Measurements from ENCODE around the gene PHF13. TPM values are rescaled to one million over a fixed set of nuclear protein-coding genes. Genes with fewer than 3 reads are reported as not detected.

Gene PHF13
- polyA plus RNA-seq, 1 of the 3 experiments (the other 2 are of a cell fraction), result 8.5 TPM

GRCh38 chr1:6623269-6623965, 9.9 kb downstream of the PHF13 start:
- peaks cover 23 to 37% of the 10 kb centered on the region in 2 experiments for H3K36me3 ChIP-seq (replicated peaks in 1 of 2; ENCODE audit: control insufficient read depth in 1 of 2, insufficient read depth in 2 of 2, low read length in 1 of 2)
- POLR2A ChIA-PET, result interaction anchor here (1.6 kb wide), 1 partner anchor 29 kb away, joined by 3 read pairs; no protein-coding TSS in a partner anchor
- no peak for DNase-seq

GRCh38 chr1:6624710-6625583, 11.4 kb downstream of the PHF13 start, which contains the start of gene THAP3:
TSS of gene THAP3 (plus strand) at chr1:6624868. CDS start at chr1:6625219, 351 bp downstream.
- no peak for TF ChIP-seq FOXJ3 (CRISPR knock-in tag; IDR thresholded peaks at IDR 0.05)
- no peak for TF ChIP-seq EP300 (IDR thresholded peaks at IDR 0.05; ENCODE audit: borderline replicate concordance in 1 of 2, low read depth in 1 of 2, low read length in 1 of 2)
- TF ChIP-seq YY1 (IDR thresholded peaks at IDR 0.05; ENCODE audit: low read depth), result peak; percentile 97
- TF ChIP-seq, protein P1, sequence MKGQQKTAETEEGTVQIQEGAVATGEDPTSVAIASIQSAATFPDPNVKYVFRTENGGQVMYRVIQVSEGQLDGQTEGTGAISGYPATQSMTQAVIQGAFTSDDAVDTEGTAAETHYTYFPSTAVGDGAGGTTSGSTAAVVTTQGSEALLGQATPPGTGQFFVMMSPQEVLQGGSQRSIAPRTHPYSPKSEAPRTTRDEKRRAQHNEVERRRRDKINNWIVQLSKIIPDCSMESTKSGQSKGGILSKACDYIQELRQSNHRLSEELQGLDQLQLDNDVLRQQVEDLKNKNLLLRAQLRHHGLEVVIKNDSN (IDR thresholded peaks at IDR 0.05; ENCODE audit: borderline replicate concordance, low read depth), result no peak
- no peak; the same call in 1 of the 2 replicates for TF ChIP-seq SIN3A (IDR thresholded peaks at IDR 0.05; ENCODE audit: borderline replicate concordance, low read depth, low read length)
- no peak for TF ChIP-seq EZH2phosphoT487 (IDR thresholded peaks at IDR 0.05; ENCODE audit: borderline replicate concordance, low read depth)
- no peak for TF ChIP-seq CTCF (IDR thresholded peaks at IDR 0.05)
- TF ChIP-seq, protein P2, sequence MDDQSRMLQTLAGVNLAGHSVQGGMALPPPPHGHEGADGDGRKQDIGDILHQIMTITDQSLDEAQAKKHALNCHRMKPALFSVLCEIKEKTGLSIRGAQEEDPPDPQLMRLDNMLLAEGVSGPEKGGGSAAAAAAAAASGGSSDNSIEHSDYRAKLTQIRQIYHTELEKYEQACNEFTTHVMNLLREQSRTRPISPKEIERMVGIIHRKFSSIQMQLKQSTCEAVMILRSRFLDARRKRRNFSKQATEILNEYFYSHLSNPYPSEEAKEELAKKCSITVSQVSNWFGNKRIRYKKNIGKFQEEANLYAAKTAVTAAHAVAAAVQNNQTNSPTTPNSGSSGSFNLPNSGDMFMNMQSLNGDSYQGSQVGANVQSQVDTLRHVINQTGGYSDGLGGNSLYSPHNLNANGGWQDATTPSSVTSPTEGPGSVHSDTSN (IDR thresholded peaks at IDR 0.05), result peak; percentile 70
- no peak for TF ChIP-seq MEF2A (IDR thresholded peaks at IDR 0.05; ENCODE audit: borderline replicate concordance, low read depth)
- peak; percentile 43; the same call in 1 of the 2 replicates for TF ChIP-seq NFIC (IDR thresholded peaks at IDR 0.05; ENCODE audit: borderline replicate concordance)
- no peak for TF ChIP-seq FOSL2 (IDR thresholded peaks at IDR 0.05; ENCODE audit: borderline replicate concordance, low read depth)
- TF ChIP-seq REST (IDR thresholded peaks at IDR 0.05; ENCODE audit: low read depth, low read length), result no peak
- TF ChIP-seq FOXM1 (IDR thresholded peaks at IDR 0.05; ENCODE audit: low read depth), result no peak
- Histone ChIP-seq H2AFZ (ENCODE audit: low read depth) (peak within 1 kb of the TSS; percentile 77; the same call in 1 of the 2 replicates), H3K27me3 (ENCODE audit: insufficient read depth) (no peaks in the 10 kb centered on the region), H3K79me2 (ENCODE audit: insufficient read depth) (peaks cover 78% of the 10 kb centered on the region), H3K9me3 (no peaks in the 10 kb centered on the region), H3K4me2 (peak within 1 kb of the TSS; percentile 76), H3K4me1 (ENCODE audit: control insufficient read depth in 1 of 2, insufficient read depth in 2 of 2, low read depth in 1 of 2, low read length in 1 of 2) (peaks cover 0 to 5% of the 10 kb centered on the region in 2 experiments; a peak in 1 of 4 replicates), H3K36me3 (replicated peaks in 1 of 2; ENCODE audit: control insufficient read depth in 1 of 2, insufficient read depth in 2 of 2, low read length in 1 of 2) (peaks cover 23 to 39% of the 10 kb centered on the region in 2 experiments), H3K27ac (ENCODE audit: low read depth in 2 of 2, low read length in 1 of 2) (peak within 1 kb of the TSS; percentile 59 to 77), H3K4me3 (ENCODE audit: low read depth in 2 of 2, low read length in 1 of 2) (peak within 1 kb of the TSS; percentile 72 to 82), H4K20me1 (ENCODE audit: insufficient read depth) (peaks cover 16% of the 10 kb centered on the region; the same call in 1 of the 2 replicates), H3F3A (replicated peaks; ENCODE audit: insufficient read depth) (peaks cover 23% of the 10 kb centered on the region), H3K9ac (peak within 1 kb of the TSS; percentile 70), H3K9me2 (no peaks in the 10 kb centered on the region)
- CTCF ChIA-PET, result interaction anchor here (1.1 to 3.1 kb wide), 6 partner anchors 9 to 77 kb away, joined by 3 to 10 read pairs (median 5); partner anchors contain the start of genes DNAJC11, NOL9 and TAS1R1
- peak; percentile 98 for DNase-seq
- POLR2A ChIA-PET, result interaction anchor here (0.6 kb wide), 1 partner anchor 45 kb away, joined by 3 read pairs; the partner anchor contains the start of gene ZBTB48
- WGBS (ENCODE audit: low lambda C conversion rate), result 9% methylated on average over 12 of the region's 73 CpGs

More at GRCh38 chr1:6623269-6623965, 9.9 kb downstream of the PHF13 start:
- Histone ChIP-seq H3K9me2 (no peaks in the 10 kb centered on the region), H3K9ac (no peak overlapping the region), H4K20me1 (ENCODE audit: insufficient read depth) (peaks cover 24% of the 10 kb centered on the region), H3K4me1 (ENCODE audit: control insufficient read depth in 1 of 2, insufficient read depth in 2 of 2, low read depth in 1 of 2, low read length in 1 of 2) (peaks cover 0 to 5% of the 10 kb centered on the region in 2 experiments; a peak in 1 of 4 replicates), H3K27ac (ENCODE audit: low read depth in 2 of 2, low read length in 1 of 2) (peak overlapping the region; percentile 9 to 59; a peak in 3 of 4 replicates), H2AFZ (ENCODE audit: low read depth) (no peak overlapping the region), H3K4me2 (no peak overlapping the region; the same call in 1 of the 2 replicates), H3K27me3 (ENCODE audit: insufficient read depth) (no peaks in the 10 kb centered on the region), H3K79me2 (ENCODE audit: insufficient read depth) (peaks cover 91% of the 10 kb centered on the region), H3F3A (replicated peaks; ENCODE audit: insufficient read depth) (peaks cover 23% of the 10 kb centered on the region), H3K4me3 (ENCODE audit: low read depth in 2 of 2, low read length in 1 of 2) (no peak overlapping the region), H3K9me3 (no peaks in the 10 kb centered on the region)
- CTCF ChIA-PET, result interaction anchor here (1.1 to 3.1 kb wide), 6 partner anchors 7 to 78 kb away, joined by 3 to 10 read pairs (median 5); partner anchors contain the start of genes DNAJC11, NOL9 and TAS1R1
- 62% methylated on average over 14 of the region's 14 CpGs for WGBS (ENCODE audit: low lambda C conversion rate)
- TF ChIP-seq NFIC (IDR thresholded peaks at IDR 0.05; ENCODE audit: borderline replicate concordance) (peak; percentile 27; the same call in 1 of the 2 replicates), GATA2 (CRISPR knock-in tag; IDR thresholded peaks at IDR 0.05) (no peak), FOSL2 (IDR thresholded peaks at IDR 0.05; ENCODE audit: borderline replicate concordance, low read depth) (0 out of 2 replicates have a peak, but pooled peaks have one; percentile 9)

All from SK-N-SH (cell line).